Measurements from ENCODE around the gene FPGT. TPM values are rescaled to one million over a fixed set of nuclear protein-coding genes. Genes with fewer than 3 reads are reported as not detected.

The FPGT gene
- polyA plus RNA-seq, 1 donor from 2014 or later, result 6.4 TPM

GRCh38 chr1:74215229-74215628, 17.2 kb downstream of the FPGT start:
- no peaks in the 10 kb centered on the region for H3K9me2 ChIP-seq (ENCODE audit: insufficient read depth, low read length)
- no peak overlapping the region for H3K4me3 ChIP-seq (ENCODE audit: low read length)
- no peaks in the 10 kb centered on the region for H3K9me3 ChIP-seq (ENCODE audit: low read length)
- no peak overlapping the region for H3K4me2 ChIP-seq (ENCODE audit: low read length)
- no peaks in the 10 kb centered on the region for H4K20me1 ChIP-seq (ENCODE audit: insufficient read depth)
- H2AFZ ChIP-seq (ENCODE audit: low read depth, low read length), result no peak overlapping the region
- no peak for TF ChIP-seq MXI1 (conservative IDR thresholded peaks at IDR 0.05; ENCODE audit: poor library complexity, severe bottlenecking)
- no peak for TF ChIP-seq TAF1 (IDR thresholded peaks at IDR 0.05; ENCODE audit: low read depth)
- no peak for TF ChIP-seq CTCF (IDR thresholded peaks at IDR 0.05; ENCODE audit: poor library complexity, severe bottlenecking)
- no peak for TF ChIP-seq EP300 (conservative IDR thresholded peaks at IDR 0.05; ENCODE audit: poor library complexity, severe bottlenecking)
- no peak for TF ChIP-seq RAD21 (conservative IDR thresholded peaks at IDR 0.05)
- TF ChIP-seq EZH2 (IDR thresholded peaks at IDR 0.05; ENCODE audit: borderline replicate concordance, insufficient read depth, low read length, poor library complexity, severe bottlenecking), result no peak
- no peak for TF ChIP-seq POLR2AphosphoS5 (IDR thresholded peaks at IDR 0.05)
- TF ChIP-seq SMC3 (conservative IDR thresholded peaks at IDR 0.05; ENCODE audit: poor library complexity), result no peak
- TF ChIP-seq REST (IDR thresholded peaks at IDR 0.05; ENCODE audit: borderline replicate concordance), result no peak
- no peak overlapping the region for H3K9ac ChIP-seq (ENCODE audit: low read length)
- H3K36me3 ChIP-seq (ENCODE audit: insufficient read depth, low read length), result no peaks in the 10 kb centered on the region
- H3K27ac ChIP-seq (ENCODE audit: low read length), result no peak overlapping the region
- H3K27me3 ChIP-seq (ENCODE audit: insufficient read depth, low read depth, low read length), result no peaks in the 10 kb centered on the region
- H3F3A ChIP-seq (ENCODE audit: insufficient read depth, low read length, poor library complexity, severe bottlenecking), result no peaks in the 10 kb centered on the region
- H3K79me2 ChIP-seq (replicated peaks; ENCODE audit: insufficient read depth, low read length), result no peaks in the 10 kb centered on the region

GRCh38 chr1:74222701-74223100, 24.7 kb downstream of the FPGT start:
- H3K9me3 ChIP-seq (ENCODE audit: low read length), result no peaks in the 10 kb centered on the region
- H3F3A ChIP-seq (ENCODE audit: insufficient read depth, low read length, poor library complexity, severe bottlenecking), result no peaks in the 10 kb centered on the region
- H3K4me2 ChIP-seq (ENCODE audit: low read length), result no peak overlapping the region
- no peaks in the 10 kb centered on the region for H4K20me1 ChIP-seq (ENCODE audit: insufficient read depth)
- H3K79me2 ChIP-seq (replicated peaks; ENCODE audit: insufficient read depth, low read length), result no peaks in the 10 kb centered on the region
- H3K9me2 ChIP-seq (ENCODE audit: insufficient read depth, low read length), result no peaks in the 10 kb centered on the region
- H3K9ac ChIP-seq (ENCODE audit: low read length), result no peak overlapping the region
- no peak overlapping the region for H3K4me3 ChIP-seq (ENCODE audit: low read length)
- no peak for TF ChIP-seq POLR2AphosphoS5 (IDR thresholded peaks at IDR 0.05)
- TF ChIP-seq REST (IDR thresholded peaks at IDR 0.05; ENCODE audit: borderline replicate concordance), result no peak
- TF ChIP-seq MXI1 (conservative IDR thresholded peaks at IDR 0.05; ENCODE audit: poor library complexity, severe bottlenecking), result no peak
- no peak for TF ChIP-seq EZH2 (IDR thresholded peaks at IDR 0.05; ENCODE audit: borderline replicate concordance, insufficient read depth, low read length, poor library complexity, severe bottlenecking)
- no peak for TF ChIP-seq TAF1 (IDR thresholded peaks at IDR 0.05; ENCODE audit: low read depth)
- TF ChIP-seq SMC3 (conservative IDR thresholded peaks at IDR 0.05; ENCODE audit: poor library complexity), result no peak
- TF ChIP-seq CTCF (IDR thresholded peaks at IDR 0.05; ENCODE audit: poor library complexity, severe bottlenecking), result no peak
- TF ChIP-seq RAD21 (conservative IDR thresholded peaks at IDR 0.05), result no peak
- TF ChIP-seq EP300 (conservative IDR thresholded peaks at IDR 0.05; ENCODE audit: poor library complexity, severe bottlenecking), result no peak
- no peak overlapping the region for H2AFZ ChIP-seq (ENCODE audit: low read depth, low read length)
- H3K27ac ChIP-seq (ENCODE audit: low read length), result no peak overlapping the region
- no peaks in the 10 kb centered on the region for H3K36me3 ChIP-seq (ENCODE audit: insufficient read depth, low read length)
- H3K27me3 ChIP-seq (ENCODE audit: insufficient read depth, low read depth, low read length), result no peaks in the 10 kb centered on the region
